GM19463 (cell line): ENCODE measurements around the gene HAND1.
A peak's percentile ranks its signal among the peaks of the same experiment; 100 is the strongest.

ENCODE experiments used
- ATAC-seq: cut with Tn5 transposase; IDR thresholded peaks from one replicate; pipeline ENCODE4 v1.9.1; 2021; ENCODE audit warnings: mild to moderate bottlenecking, moderate library complexity; ENCODE audit not compliant: unreplicated experiment

Gene HAND1

GRCh38 chr5:154479944-154480750, 2.1 kb upstream of the HAND1 start:
- peak; percentile 52 for ATAC-seq

DNA sequence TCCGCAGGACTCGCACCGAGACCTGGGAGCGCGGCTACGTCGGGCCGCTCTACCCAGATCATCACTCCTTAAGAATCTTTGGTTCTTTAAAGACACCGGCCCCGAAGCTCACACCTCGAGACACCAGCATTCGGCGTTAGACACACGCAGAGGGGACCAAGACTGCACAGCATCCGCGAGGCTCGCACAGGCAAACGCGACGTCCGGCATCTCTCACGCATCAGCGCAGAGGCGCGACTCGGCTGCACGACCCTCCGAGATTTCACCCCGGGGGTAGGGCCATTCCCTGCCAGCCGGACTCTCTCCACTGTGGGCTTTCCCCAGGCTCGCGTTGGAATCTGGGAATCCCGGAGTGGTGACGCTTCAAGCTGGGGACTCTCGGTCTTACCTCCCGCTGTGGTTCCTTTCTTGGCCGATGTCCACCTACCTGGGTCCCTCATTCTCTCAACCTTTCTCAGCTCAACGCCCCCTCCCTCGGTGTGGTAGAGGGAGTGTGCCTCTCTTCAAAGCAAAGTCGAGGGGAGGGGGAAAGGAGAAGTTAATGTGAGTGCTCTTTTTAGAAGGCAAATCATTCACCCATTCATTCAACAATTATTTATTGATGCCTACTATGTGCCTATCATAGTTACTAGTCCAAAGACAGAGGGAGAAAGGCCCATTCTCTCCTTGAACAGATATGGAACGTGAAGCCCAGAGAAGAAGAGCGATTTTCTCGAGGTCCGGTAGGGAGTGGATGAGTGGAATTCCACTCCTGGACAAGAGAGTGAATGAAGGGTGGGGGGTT, 1.3 kb upstream of the HAND1 start:
- ATAC-seq = no peak

GRCh38 chr5:154478752-154479159, 729 bp upstream of the HAND1 start:
- no peak for ATAC-seq

GRCh38 chr5:154477382-154478223, 424 bp downstream of the HAND1 start:
- ATAC-seq = no peak

DNA sequence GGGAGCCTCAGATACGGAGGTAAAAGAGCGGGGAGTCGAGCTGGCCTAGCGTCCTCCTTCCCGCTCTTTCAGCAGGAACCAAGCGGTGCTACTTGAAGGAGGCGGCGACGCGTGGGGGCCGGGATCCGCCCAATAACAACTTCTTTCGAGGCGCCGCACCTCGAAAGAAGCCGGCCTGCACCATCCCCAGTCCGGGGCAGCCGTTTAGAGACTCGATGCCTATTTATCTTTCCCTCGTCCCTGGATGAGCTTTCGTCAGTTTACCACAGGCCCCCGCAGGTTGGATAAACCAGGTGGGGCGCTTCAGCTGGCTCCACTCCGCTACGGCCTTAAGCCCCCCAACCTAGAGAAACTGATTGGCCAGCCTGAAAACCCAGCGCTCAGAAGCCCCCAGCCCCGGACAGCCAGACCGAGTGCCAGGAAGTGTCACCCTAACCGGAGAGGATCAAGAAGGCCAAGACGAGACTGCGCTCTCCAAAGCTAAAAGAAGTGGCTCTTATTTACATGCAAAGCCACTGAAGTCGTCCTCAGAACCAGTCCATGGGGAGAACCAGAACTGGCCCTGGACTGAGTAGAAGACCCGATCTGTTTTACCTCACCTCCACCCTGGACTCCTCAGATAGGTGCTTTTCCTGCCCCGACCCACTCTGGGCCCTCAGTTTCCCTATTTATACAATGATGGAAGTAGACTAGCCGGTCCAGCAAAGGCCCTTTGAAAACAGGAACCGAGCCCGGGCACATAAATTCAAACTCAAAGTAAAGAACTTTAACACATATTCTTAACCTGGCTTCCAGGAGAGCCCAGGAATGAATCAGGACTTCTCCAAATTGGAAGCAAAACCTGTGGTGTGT, 1.4 kb downstream of the HAND1 start:
- no peak for ATAC-seq

- ATAC-seq = no peak
Measured at GRCh38 chr5:154475591-154476353, 2.3 kb downstream of the HAND1 start.

DNA sequence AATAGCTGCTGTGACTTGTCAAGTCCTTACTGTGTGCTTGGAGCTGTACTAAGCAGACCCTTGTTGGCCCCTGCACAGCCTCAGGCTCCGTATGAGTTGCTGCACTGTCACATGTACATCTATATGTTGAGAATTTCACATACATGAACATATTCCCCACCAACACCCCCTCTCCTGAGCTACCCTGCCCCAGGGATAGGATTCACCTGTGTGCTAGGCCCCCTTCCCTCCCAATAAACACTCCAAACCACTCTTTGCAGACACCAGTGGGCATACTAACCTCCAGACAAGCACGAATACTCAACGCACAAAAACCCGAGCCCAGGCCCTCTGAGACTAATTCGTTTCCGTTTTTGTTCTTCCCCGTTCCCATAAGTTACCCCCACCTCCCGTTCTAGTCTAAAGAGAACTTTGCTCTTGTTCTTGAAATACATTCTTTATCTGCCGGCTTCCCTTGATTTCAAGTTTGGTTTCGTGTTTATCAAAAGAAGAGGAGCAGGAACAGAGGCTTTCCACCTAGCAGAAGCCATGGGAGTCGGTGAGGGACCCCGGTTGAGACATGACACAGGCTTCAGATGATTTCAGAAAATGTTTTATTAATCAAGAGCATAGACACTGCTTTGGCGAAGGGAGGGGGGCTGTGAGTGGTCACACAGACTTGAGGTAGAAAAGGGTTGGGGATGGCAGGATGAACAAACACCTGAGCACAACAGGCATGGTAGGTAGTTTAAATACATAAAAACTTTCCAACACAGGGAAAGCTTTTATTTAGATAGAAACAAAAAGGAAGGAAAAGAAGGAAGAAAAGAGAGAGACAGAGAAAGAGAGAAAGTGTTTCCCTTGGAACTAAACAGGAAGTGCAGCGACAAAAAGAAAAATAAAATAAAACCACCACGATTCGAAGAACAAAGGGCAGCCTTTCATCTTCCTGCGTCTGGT, 3.4 kb downstream of the HAND1 start:
- no peak for ATAC-seq

DNA sequence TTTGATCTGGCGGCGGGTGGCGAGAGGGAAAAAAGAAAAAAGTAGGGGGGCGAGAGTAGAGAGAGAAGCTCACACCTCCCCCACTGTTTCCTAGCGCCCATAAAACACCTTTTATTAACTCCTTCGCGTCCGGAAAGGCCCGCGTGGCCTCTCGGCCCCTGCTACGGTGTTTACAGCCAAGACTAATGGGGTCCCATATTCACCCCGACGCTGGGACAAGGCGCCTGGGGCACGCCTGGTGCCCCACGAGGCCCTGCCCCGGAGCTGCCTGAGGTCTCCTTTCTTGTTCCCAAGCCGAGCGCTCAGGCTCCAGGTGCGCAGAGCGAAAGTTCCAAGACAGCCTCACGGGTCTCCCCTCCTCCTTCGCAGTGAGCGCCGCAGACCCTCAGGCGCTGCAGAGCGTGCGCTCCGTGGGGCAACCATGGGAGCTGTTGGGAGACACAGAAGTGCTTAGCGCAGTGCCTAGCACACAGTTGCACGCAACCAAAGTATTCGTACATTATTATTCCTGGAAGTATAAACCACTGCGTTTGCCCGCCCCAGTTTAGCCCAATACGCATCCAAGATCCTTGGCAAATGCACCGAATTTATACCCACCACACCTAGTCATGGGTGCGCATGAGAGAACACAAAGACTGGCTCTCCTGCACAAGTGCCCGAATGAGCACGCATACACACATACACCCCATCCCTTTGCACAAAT, 4.3 kb downstream of the HAND1 start:
- ATAC-seq = no peak

- no peak for ATAC-seq
Measured at GRCh38 chr5:154472871-154473580, 5.0 kb downstream of the HAND1 start.

DNA sequence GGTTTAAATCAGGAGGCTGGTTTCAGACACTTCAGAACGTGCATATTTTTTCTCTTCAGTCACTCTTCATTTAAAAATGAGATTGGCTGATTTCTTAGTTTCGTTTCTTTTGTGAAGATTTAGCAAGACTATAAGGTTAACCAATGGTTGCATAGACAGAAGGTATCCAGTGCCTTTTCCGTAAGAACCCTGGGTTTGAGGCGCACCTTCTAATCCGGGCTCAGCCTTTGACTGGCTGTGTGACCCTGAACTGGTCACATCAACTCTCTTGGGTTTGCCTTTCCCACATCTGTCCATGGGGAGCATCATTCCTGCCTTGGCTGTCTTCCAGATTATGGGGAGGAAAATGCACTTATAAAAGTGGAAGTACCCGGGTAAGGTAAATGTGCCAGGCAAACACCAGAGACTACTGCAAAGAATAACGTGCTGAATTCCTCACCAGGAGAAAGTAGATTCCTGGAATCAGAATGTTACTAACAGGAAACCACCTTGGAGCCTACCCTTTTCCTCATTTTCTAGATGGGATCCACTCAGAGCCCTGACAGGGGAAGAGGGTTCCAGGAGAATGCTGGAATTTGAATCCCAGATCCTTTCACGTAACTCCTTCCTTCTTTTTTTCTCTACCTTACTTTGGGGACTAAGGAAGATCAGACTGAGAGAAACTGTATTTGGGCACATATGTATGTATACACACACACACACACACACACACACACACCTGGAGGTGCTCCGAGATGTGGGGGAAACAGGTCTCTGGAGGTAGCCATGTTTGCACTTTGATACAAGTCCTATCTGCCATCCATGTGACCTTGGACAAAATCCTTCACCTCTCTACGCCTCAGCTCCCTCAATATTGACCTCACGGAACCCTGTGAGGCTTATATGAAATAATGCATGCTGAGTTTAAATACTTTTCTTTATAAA, 6.8 kb downstream of the HAND1 start:
- ATAC-seq = no peak

DNA sequence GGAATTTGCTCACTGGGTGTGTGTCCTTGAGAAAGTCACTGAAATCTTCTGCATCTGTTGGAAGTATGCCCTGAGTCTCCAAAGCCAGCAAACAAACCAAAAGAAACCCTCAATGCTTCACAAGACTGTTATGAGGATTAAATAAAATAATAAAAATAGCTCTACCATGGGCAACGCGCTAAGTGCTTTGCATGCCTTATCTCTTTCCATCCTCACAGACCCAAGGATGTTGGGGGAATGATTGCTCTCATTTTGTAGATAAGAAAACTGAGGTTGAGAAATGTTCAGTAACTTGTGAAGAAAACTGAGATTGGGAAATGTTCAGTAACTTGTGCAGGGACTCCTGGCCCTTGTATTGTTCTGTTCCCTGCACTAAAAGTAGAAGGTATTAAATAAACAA, 7.9 kb downstream of the HAND1 start:
- ATAC-seq = no peak

GRCh38 chr5:154467655-154468354, 10.2 kb downstream of the HAND1 start:
- peak; percentile 97 for ATAC-seq

DNA sequence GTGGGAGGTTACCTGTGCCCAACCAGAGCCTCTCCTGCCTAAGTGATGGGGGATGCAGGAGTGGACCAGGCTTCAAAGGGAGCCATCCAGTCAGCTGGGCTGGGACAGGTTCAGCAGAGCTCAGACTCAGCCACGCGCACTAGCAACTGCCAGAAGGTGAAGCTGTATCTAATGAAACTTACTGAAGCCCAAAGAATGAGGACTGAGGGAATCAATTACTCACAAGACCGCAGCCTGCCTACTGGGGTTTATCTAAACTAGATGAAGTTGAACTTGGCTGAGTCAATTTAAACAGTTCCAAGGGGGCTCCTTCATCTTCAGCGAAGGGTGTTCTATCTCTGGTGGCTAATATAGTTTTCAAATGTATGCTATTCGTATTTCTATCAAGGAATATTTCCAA, 11.4 kb downstream of the HAND1 start:
- no peak for ATAC-seq

DNA sequence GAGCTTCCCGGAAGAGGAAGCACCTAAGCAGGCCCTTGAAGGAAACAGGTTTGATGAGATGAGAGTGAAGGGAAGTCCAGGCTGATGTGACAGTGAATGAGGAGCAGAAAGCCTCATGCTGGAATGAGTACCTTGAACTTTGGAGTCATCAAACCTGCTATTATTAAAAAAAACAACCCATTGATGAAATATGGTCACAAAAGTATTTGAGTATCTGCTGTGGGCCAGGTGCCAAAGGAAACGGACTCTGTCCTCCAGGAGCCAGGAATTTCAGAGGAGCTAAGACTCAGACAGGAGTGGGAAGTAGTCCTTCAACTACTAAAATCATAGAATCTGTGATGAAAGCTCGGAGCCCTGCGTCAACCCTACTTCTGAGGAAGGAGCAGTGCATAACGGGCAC, 11.9 kb downstream of the HAND1 start:
- ATAC-seq = no peak

DNA sequence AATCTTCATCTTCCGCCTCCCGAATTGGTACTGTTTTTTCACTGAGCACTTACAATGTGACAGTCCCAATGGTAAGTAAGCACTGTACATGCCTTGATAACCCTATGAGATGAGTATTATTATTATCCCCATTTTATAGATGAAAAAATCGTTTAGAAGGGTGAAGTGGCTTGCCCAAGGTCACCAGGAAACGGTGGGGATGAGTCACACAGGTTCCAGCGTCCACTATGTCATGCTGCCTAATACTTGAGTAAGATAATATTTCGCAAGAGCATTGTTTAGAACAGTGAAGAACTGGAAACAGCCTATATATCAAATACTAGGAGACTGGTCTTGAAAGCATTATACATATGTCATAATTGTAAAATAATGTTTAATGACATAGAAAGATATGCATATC, 12.9 kb downstream of the HAND1 start:
- ATAC-seq = no peak

DNA sequence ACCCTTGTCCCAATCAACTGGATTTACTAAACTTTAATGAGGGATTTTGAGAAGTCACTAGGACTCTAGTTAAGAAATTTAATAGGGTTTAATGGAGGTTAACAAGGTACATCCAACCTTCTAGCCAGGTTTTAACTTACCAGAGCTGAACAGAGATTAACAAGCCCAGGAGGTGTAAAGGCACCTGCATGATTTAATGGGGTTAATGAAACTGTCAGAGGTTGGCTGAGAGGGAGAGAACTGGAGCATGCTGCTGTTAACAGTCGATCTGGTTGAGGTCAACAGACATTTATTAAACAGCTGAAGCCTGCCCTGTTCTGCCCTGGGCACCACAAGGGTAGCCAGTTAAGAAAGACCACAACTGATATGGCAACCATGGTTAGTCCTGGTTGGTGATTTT, 13.6 kb downstream of the HAND1 start:
- ATAC-seq = no peak
